ENCODE measurements around the gene RAB5IF. TPM values are rescaled to one million over a fixed set of nuclear protein-coding genes. Genes with fewer than 3 reads are reported as not detected.
A peak's percentile ranks its signal among the peaks of the same experiment; 100 is the strongest.

RAB5IF gene
- total and polyA plus RNA-seq, 2 of the 13 experiments (the other 11 are each of a cell fraction or from before 2014, with no cell fraction given), result 261 to 305 TPM

DNA sequence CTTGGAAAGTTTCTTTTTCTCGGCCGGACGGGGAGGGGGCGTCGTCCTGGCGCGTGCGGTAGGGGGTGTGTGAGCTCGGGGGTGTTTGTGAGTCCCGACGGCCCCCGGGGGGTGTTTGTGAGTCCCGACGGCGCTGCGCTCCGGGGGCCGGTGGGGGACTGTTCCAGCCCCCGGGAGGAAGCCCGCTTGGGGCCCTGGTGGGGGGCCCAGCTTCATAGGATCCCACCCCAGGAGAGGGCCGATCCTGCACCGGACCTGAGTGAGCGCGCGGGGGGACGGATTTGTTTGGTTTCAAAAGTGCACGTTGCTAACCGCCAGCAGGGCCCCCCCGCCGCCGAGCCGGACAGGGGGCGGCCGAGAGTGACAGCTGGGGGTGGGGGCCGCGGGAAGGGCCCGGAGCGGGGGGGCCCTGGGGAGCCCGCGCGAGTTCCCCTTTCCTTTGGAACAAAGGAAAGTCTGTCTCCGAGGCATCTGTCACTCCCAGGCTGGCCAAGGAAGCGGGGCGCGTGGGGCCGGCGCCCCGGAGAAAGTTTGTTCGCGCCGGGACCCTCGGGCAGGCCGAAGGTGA lies 31.7 kb upstream of the RAB5IF start (continued):
- TF ChIP-seq FLYWCH1 (CRISPR knock-in tag; IDR thresholded peaks at IDR 0.05) (0 out of 2 replicates have a peak, but pooled peaks have one; percentile 36), ZC3H13 (CRISPR knock-in tag; IDR thresholded peaks at IDR 0.05) (no peak), ZNF788 (CRISPR knock-in tag; IDR thresholded peaks at IDR 0.05; ENCODE audit: borderline replicate concordance) (peak; percentile 7; the same call in 1 of the 2 replicates), MED13 (CRISPR knock-in tag; IDR thresholded peaks at IDR 0.05) (peak; percentile 71; the same call in 1 of the 2 replicates), PATZ1 (CRISPR knock-in tag; IDR thresholded peaks at IDR 0.05) (peak; percentile 99), EP300 (IDR thresholded peaks at IDR 0.05; ENCODE audit: low read depth in 2 of 2, low read length in 2 of 2) (no peak), EP300 (CRISPR knock-in tag; IDR thresholded peaks at IDR 0.05; ENCODE audit: borderline replicate concordance) (no peak), SCMH1 (CRISPR knock-in tag; IDR thresholded peaks at IDR 0.05; ENCODE audit: borderline replicate concordance) (no peak), ZNF205 (CRISPR knock-in tag; IDR thresholded peaks at IDR 0.05) (0 out of 2 replicates have a peak, but pooled peaks have one; percentile 32), ZNF124 (CRISPR knock-in tag; IDR thresholded peaks at IDR 0.05) (no peak; the same call in 1 of the 2 replicates), AGO2 (optimal IDR thresholded peaks at IDR 0.05; ENCODE audit: low read depth, low read length) (peak; percentile 48), ZNF318 (CRISPR knock-in tag; IDR thresholded peaks at IDR 0.05) (no peak; the same call in 1 of the 2 replicates), ZNF33B (CRISPR knock-in tag; IDR thresholded peaks at IDR 0.05) (no peak), ZNF569 (CRISPR knock-in tag; IDR thresholded peaks at IDR 0.05; ENCODE audit: borderline replicate concordance) (no peak), POGZ (CRISPR knock-in tag; IDR thresholded peaks at IDR 0.05) (no peak), ZNF121 (CRISPR knock-in tag; IDR thresholded peaks at IDR 0.05) (0 out of 2 replicates have a peak, but pooled peaks have one; percentile 16), MTF2 (CRISPR knock-in tag; IDR thresholded peaks at IDR 0.05; ENCODE audit: borderline replicate concordance) (0 out of 2 replicates have a peak, but pooled peaks have one; percentile 16), KAT8 (CRISPR knock-in tag; IDR thresholded peaks at IDR 0.05) (no peak; the same call in 1 of the 2 replicates)
- TF ChIP-seq, protein P1, sequence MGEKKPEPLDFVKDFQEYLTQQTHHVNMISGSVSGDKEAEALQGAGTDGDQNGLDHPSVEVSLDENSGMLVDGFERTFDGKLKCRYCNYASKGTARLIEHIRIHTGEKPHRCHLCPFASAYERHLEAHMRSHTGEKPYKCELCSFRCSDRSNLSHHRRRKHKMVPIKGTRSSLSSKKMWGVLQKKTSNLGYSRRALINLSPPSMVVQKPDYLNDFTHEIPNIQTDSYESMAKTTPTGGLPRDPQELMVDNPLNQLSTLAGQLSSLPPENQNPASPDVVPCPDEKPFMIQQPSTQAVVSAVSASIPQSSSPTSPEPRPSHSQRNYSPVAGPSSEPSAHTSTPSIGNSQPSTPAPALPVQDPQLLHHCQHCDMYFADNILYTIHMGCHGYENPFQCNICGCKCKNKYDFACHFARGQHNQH (CRISPR knock-in tag; IDR thresholded peaks at IDR 0.05), result 0 out of 2 replicates have a peak, but pooled peaks have one; percentile 9

All from HepG2 (cell line).